WTC11 (cell line): Measurements from ENCODE around the gene CLEC4E. TPM values are rescaled to one million over a fixed set of nuclear protein-coding genes. Genes with fewer than 3 reads are reported as not detected.

Experiments
- ATAC-seq: fragments of 200-7000 bp; cut with Tn5 transposase; 2 replicates; pipeline ENCODE4 v1.10.0; 2021; ENCODE audit warnings: mild to moderate bottlenecking, moderate library complexity
- CTCF ChIA-PET: fragments of 300-600 bp; sonication (Branson Sonifier 250); formaldehyde crosslinking; loops from one replicate; lab custom pipeline; 2021; ENCODE audit warnings: antibody characterized with exemption; lab: Charles Lee
- POLR2A ChIA-PET: fragments of 350-600 bp; sonication (Branson Sonifier 250); formaldehyde crosslinking; loops from one replicate; lab custom pipeline; 2021; ENCODE audit warnings: antibody characterized with exemption; lab: Charles Lee
- DNase-seq: peaks from one replicate; pipeline ENCODE4 v3.0.0; 2021; ENCODE audit warnings: low spot score
- H3K27ac Mint-ChIP-seq: 2 replicates; pipeline ENCODE4 v1.8.0; 2021; ENCODE audit warnings: mixed read lengths
- H3K27me3 Mint-ChIP-seq: 2 replicates; pipeline ENCODE4 v1.8.0; 2021; ENCODE audit warnings: low read depth, mild to moderate bottlenecking, moderate library complexity, mixed read lengths
- H3K36me3 Mint-ChIP-seq: 2 replicates; pipeline ENCODE4 v1.8.0; 2021; ENCODE audit warnings: mixed read lengths
- H3K4me1 Mint-ChIP-seq: 2 replicates; pipeline ENCODE4 v1.8.0; 2022; ENCODE audit warnings: mixed read lengths
- H3K4me3 Mint-ChIP-seq: 2 replicates; pipeline ENCODE4 v1.8.0; 2021; ENCODE audit warnings: mild to moderate bottlenecking, moderate library complexity, mixed read lengths
- H3K9me3 Mint-ChIP-seq: 2 replicates; pipeline ENCODE4 v1.8.0; 2021; ENCODE audit warnings: mixed read lengths
- CREB1 ChIP-seq: sonication (generic); formaldehyde crosslinking; IDR thresholded peaks from 2 replicates; pipeline ENCODE4 v1.8.0; 2023; ENCODE audit warnings: mild to moderate bottlenecking, missing genetic modification reagents
- ELF4 ChIP-seq: sonication (generic); formaldehyde crosslinking; IDR thresholded peaks from 2 replicates; pipeline ENCODE4 v1.8.1; 2022; ENCODE audit warnings: low read depth, mild to moderate bottlenecking, moderate library complexity, missing genetic modification reagents
- ESRRA ChIP-seq: sonication (generic); formaldehyde crosslinking; IDR thresholded peaks from 2 replicates; pipeline ENCODE4 v1.8.1; 2022; ENCODE audit warnings: mild to moderate bottlenecking, missing genetic modification reagents, borderline replicate concordance
- FOXJ3 ChIP-seq: sonication (generic); formaldehyde crosslinking; IDR thresholded peaks from 2 replicates; pipeline ENCODE4 v1.9.0; 2021; ENCODE audit warnings: missing genetic modification reagents, mild to moderate bottlenecking, borderline replicate concordance
- FOXP1 ChIP-seq: sonication (generic); formaldehyde crosslinking; IDR thresholded peaks from 2 replicates; pipeline ENCODE4 v1.8.0; 2022; ENCODE audit warnings: missing genetic modification reagents, mild to moderate bottlenecking, moderate library complexity, borderline replicate concordance
- NFATC4 ChIP-seq: fragments of 250-450 bp; sonication (Bioruptor Pico); IDR thresholded peaks from 2 replicates; pipeline ENCODE4 v1.9.0; 2021; ENCODE audit warnings: mild to moderate bottlenecking
- NFYB ChIP-seq: sonication (generic); formaldehyde crosslinking; conservative IDR thresholded peaks from 2 replicates; pipeline ENCODE4 v1.8.0; 2022; ENCODE audit warnings: low read depth, missing genetic modification reagents
- NR1H2 ChIP-seq: sonication (generic); formaldehyde crosslinking; IDR thresholded peaks from 2 replicates; pipeline ENCODE4 v1.9.0; 2021; ENCODE audit warnings: mild to moderate bottlenecking, moderate library complexity, missing genetic modification reagents
- SOX15 ChIP-seq: fragments of 250-450 bp; sonication (Bioruptor Pico); IDR thresholded peaks from 2 replicates; pipeline ENCODE4 v1.9.0; 2021; ENCODE audit warnings: mild to moderate bottlenecking
- TEAD4 ChIP-seq: sonication (generic); formaldehyde crosslinking; IDR thresholded peaks from 2 replicates; pipeline ENCODE4 v1.8.0; 2022; ENCODE audit warnings: mild to moderate bottlenecking, missing genetic modification reagents
- ZNF138 ChIP-seq: sonication (generic); formaldehyde crosslinking; conservative IDR thresholded peaks from 2 replicates; pipeline ENCODE4 v1.8.1; 2022; ENCODE audit warnings: mild to moderate bottlenecking, moderate library complexity, missing genetic modification reagents
- ZNF219 ChIP-seq: sonication (generic); formaldehyde crosslinking; IDR thresholded peaks from 2 replicates; pipeline ENCODE4 v1.8.0; 2023; ENCODE audit warnings: missing genetic modification reagents, mild to moderate bottlenecking, borderline replicate concordance
- ZNF317 ChIP-seq: sonication (generic); formaldehyde crosslinking; IDR thresholded peaks from 2 replicates; pipeline ENCODE4 v1.8.1; 2023; ENCODE audit warnings: low read depth, mild to moderate bottlenecking, moderate library complexity, missing genetic modification reagents, borderline replicate concordance
- ZNF671 ChIP-seq: fragments of 250-450 bp; sonication (Bioruptor Pico); IDR thresholded peaks from 2 replicates; pipeline ENCODE4 v1.8.0; 2021; ENCODE audit warnings: mild to moderate bottlenecking
- total RNA-seq: library from RNA; stranded (reverse); gene quantifications from 3 replicates; pipeline ENCODE4 v1.2.3, GENCODE V29; 2021
- TF ChIP-seq, protein P1 (sequence below): sonication (generic); formaldehyde crosslinking; IDR thresholded peaks from 2 replicates; pipeline ENCODE4 v1.8.0; 2023; ENCODE audit warnings: missing genetic modification reagents
- TF ChIP-seq, protein P2 (sequence below): sonication (generic); formaldehyde crosslinking; IDR thresholded peaks from 2 replicates; pipeline ENCODE4 v1.8.1; 2023; ENCODE audit warnings: mild to moderate bottlenecking, missing genetic modification reagents
- TF ChIP-seq, protein P3 (sequence below): sonication (generic); formaldehyde crosslinking; IDR thresholded peaks from 2 replicates; pipeline ENCODE4 v1.8.1; 2022; ENCODE audit warnings: mild to moderate bottlenecking, missing genetic modification reagents, moderate library complexity, borderline replicate concordance
- TF ChIP-seq, protein P4 (sequence below): fragments of 250-450 bp; sonication (Bioruptor Pico); IDR thresholded peaks from 2 replicates; pipeline ENCODE4 v1.9.0; 2021; ENCODE audit warnings: mild to moderate bottlenecking
- TF ChIP-seq, protein P5 (sequence below): sonication (generic); formaldehyde crosslinking; IDR thresholded peaks from 2 replicates; pipeline ENCODE4 v1.8.1; 2023; ENCODE audit warnings: mild to moderate bottlenecking, missing genetic modification reagents, moderate library complexity
- TF ChIP-seq, protein P6 (sequence below): sonication (generic); formaldehyde crosslinking; IDR thresholded peaks from 2 replicates; pipeline ENCODE4 v1.8.0; 2022; ENCODE audit warnings: mild to moderate bottlenecking, missing genetic modification reagents
- TF ChIP-seq, protein P7 (sequence below): sonication (generic); formaldehyde crosslinking; conservative IDR thresholded peaks from 2 replicates; pipeline ENCODE4 v1.8.1; 2022; ENCODE audit warnings: mild to moderate bottlenecking, missing genetic modification reagents

CLEC4E gene
- total RNA-seq, 1 experiment from 2014 or later, result not detected

DNA sequence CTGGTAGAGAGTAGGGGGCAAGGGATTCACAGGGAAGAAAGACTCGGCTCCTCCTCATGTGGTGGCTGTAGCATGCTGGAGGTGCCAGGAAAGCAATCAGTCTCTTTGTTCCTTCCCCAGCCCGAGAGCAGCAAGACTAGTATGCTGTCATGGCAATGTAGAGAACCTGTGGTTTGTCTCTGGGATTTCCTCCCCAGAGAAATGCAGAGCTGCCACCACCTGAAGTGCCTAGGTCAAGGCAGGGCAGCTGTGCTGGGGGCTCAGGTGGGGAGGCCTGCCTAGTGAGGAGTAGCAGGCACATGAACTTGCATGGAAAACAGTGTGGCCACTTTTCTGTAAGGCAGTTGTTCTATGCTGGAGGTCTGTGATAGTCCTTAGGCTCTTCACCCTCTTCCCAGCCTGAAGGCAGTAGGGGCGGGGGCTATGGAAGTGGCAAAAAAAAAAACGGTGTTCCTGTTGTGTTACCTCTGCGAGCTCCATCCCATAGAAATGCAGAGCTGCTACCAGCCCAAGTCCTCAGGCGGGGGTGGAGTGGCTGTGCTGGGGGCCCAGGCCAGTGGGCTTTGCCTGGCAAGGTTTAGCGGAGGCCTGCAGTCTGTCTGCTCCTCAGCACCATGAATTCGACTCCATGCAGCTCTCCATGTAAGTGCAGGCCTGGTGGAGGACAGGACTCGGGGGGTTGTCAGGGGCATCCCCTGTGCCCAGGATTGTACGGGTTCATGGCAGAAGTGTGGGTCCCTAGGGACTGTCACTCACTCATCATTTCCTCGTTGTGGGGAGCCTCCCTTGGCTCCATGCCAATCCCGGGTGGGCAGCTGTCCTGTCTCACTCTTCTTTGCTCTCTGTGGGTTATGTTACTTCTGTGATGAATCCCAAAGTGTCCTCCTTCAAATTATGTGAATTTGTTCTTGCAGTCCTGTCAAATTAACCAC, 31.5 kb downstream of the CLEC4E start:
- H3K27ac Mint-ChIP-seq, result no peak overlapping the region
- peaks cover 3% of the 10 kb centered on the region; the same call in 1 of the 2 replicates for H3K9me3 Mint-ChIP-seq
- no peaks in the 10 kb centered on the region; the same call in 1 of the 2 replicates for H3K27me3 Mint-ChIP-seq
- H3K4me3 Mint-ChIP-seq, result no peak overlapping the region
- DNase-seq (no peak), ATAC-seq (peak; percentile 66)
- CTCF ChIA-PET, result interaction anchor here (0.6 to 2.3 kb wide), 5 partner anchors 10 to 351 kb away, joined by 3 to 10 read pairs (median 3); no protein-coding TSS in a partner anchor
- no peak for TF ChIP-seq NFATC4 (CRISPR knock-in tag)
- TF ChIP-seq, protein P1, sequence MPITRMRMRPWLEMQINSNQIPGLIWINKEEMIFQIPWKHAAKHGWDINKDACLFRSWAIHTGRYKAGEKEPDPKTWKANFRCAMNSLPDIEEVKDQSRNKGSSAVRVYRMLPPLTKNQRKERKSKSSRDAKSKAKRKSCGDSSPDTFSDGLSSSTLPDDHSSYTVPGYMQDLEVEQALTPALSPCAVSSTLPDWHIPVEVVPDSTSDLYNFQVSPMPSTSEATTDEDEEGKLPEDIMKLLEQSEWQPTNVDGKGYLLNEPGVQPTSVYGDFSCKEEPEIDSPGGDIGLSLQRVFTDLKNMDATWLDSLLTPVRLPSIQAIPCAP, result no peak
- TF ChIP-seq, protein P2, sequence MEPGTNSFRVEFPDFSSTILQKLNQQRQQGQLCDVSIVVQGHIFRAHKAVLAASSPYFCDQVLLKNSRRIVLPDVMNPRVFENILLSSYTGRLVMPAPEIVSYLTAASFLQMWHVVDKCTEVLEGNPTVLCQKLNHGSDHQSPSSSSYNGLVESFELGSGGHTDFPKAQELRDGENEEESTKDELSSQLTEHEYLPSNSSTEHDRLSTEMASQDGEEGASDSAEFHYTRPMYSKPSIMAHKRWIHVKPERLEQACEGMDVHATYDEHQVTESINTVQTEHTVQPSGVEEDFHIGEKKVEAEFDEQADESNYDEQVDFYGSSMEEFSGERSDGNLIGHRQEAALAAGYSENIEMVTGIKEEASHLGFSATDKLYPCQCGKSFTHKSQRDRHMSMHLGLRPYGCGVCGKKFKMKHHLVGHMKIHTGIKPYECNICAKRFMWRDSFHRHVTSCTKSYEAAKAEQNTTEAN, result no peak
- no peak for TF ChIP-seq CREB1 (CRISPR knock-in tag)
- TF ChIP-seq ESRRA (CRISPR knock-in tag), result no peak
- TF ChIP-seq, protein P3, sequence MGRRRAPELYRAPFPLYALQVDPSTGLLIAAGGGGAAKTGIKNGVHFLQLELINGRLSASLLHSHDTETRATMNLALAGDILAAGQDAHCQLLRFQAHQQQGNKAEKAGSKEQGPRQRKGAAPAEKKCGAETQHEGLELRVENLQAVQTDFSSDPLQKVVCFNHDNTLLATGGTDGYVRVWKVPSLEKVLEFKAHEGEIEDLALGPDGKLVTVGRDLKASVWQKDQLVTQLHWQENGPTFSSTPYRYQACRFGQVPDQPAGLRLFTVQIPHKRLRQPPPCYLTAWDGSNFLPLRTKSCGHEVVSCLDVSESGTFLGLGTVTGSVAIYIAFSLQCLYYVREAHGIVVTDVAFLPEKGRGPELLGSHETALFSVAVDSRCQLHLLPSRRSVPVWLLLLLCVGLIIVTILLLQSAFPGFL (CRISPR knock-in tag), result no peak
- TF ChIP-seq, protein P4, sequence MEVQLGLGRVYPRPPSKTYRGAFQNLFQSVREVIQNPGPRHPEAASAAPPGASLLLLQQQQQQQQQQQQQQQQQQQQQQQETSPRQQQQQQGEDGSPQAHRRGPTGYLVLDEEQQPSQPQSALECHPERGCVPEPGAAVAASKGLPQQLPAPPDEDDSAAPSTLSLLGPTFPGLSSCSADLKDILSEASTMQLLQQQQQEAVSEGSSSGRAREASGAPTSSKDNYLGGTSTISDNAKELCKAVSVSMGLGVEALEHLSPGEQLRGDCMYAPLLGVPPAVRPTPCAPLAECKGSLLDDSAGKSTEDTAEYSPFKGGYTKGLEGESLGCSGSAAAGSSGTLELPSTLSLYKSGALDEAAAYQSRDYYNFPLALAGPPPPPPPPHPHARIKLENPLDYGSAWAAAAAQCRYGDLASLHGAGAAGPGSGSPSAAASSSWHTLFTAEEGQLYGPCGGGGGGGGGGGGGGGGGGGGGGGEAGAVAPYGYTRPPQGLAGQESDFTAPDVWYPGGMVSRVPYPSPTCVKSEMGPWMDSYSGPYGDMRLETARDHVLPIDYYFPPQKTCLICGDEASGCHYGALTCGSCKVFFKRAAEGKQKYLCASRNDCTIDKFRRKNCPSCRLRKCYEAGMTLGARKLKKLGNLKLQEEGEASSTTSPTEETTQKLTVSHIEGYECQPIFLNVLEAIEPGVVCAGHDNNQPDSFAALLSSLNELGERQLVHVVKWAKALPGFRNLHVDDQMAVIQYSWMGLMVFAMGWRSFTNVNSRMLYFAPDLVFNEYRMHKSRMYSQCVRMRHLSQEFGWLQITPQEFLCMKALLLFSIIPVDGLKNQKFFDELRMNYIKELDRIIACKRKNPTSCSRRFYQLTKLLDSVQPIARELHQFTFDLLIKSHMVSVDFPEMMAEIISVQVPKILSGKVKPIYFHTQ (CRISPR knock-in tag), result no peak
- TF ChIP-seq SOX15 (CRISPR knock-in tag), result no peak
- TF ChIP-seq ELF4, result no peak
- TF ChIP-seq NR1H2, result no peak
- TF ChIP-seq, all 79 proteins: peak for 0
- POLR2A ChIA-PET, result no interaction called here
- H3K36me3 Mint-ChIP-seq, result no peaks in the 10 kb centered on the region
- H3K4me1 Mint-ChIP-seq, result peaks cover 21% of the 10 kb centered on the region

DNA sequence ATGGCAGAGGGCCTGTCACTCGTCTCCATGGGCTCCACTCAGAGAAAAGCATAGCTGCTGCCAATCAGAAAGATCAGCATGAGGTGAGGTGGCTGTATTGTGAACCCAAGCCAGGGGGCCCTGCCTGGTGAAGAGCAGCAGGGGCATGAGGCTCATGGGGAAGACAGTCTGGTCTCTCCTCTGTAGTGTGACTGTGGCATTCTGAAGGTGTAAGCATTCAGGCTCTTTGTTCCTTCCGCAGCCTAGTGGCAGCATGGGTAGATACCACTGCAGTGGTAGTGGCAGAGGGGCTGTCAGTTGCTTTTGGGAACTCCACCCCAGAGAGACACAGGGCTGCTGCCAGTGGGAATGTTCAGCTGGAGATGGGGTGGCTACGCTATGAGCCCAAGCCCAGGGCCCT, 32.5 kb downstream of the CLEC4E start:
- CTCF ChIA-PET, result interaction anchor here (1.2 kb wide), 1 partner anchor 36 kb away, joined by 6 read pairs; no protein-coding TSS in a partner anchor
- H3K4me1 Mint-ChIP-seq, result peaks cover 21% of the 10 kb centered on the region
- POLR2A ChIA-PET, result no interaction called here
- peaks cover 3% of the 10 kb centered on the region; the same call in 1 of the 2 replicates for H3K9me3 Mint-ChIP-seq
- no peak for TF ChIP-seq ZNF219 (CRISPR knock-in tag)
- TF ChIP-seq, protein P5, sequence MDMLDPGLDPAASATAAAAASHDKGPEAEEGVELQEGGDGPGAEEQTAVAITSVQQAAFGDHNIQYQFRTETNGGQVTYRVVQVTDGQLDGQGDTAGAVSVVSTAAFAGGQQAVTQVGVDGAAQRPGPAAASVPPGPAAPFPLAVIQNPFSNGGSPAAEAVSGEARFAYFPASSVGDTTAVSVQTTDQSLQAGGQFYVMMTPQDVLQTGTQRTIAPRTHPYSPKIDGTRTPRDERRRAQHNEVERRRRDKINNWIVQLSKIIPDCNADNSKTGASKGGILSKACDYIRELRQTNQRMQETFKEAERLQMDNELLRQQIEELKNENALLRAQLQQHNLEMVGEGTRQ, result no peak
- TF ChIP-seq FOXJ3 (CRISPR knock-in tag), result no peak
- no peak for TF ChIP-seq ZNF317 (CRISPR knock-in tag)
- no peak for TF ChIP-seq ZNF671 (CRISPR knock-in tag)
- TF ChIP-seq, protein P6, sequence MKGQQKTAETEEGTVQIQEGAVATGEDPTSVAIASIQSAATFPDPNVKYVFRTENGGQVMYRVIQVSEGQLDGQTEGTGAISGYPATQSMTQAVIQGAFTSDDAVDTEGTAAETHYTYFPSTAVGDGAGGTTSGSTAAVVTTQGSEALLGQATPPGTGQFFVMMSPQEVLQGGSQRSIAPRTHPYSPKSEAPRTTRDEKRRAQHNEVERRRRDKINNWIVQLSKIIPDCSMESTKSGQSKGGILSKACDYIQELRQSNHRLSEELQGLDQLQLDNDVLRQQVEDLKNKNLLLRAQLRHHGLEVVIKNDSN (CRISPR knock-in tag), result no peak
- TF ChIP-seq, protein P7, sequence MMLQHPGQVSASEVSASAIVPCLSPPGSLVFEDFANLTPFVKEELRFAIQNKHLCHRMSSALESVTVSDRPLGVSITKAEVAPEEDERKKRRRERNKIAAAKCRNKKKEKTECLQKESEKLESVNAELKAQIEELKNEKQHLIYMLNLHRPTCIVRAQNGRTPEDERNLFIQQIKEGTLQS (CRISPR knock-in tag), result no peak
- no peak for TF ChIP-seq NFATC4 (CRISPR knock-in tag)
- TF ChIP-seq CREB1 (CRISPR knock-in tag), result no peak
- no peak for TF ChIP-seq ESRRA (CRISPR knock-in tag)
- TF ChIP-seq NFYB (CRISPR knock-in tag), result no peak
- no peak for TF ChIP-seq TEAD4
- TF ChIP-seq ZNF138 (CRISPR knock-in tag), result no peak
- no peak for TF ChIP-seq FOXP1
- ATAC-seq, result peak; percentile 65
- H3K36me3 Mint-ChIP-seq, result no peaks in the 10 kb centered on the region
- no peaks in the 10 kb centered on the region; the same call in 1 of the 2 replicates for H3K27me3 Mint-ChIP-seq
- no peak overlapping the region for H3K27ac Mint-ChIP-seq
- H3K4me3 Mint-ChIP-seq, result no peak overlapping the region
- DNase-seq, result no peak
